DMS153 (cell line): ENCODE measurements around the gene DNAJC3.
"Not testable (repeated sequence)": the region's sequence is repeated elsewhere in the genome, so short reads cannot be mapped to it uniquely, and the experiment has no call there.

ENCODE experiments used
- DNase-seq: peaks from one replicate; lab custom pipeline; 2025; lab: John Stamatoyannopoulos, UW

Gene DNAJC3

GRCh38 chr13:95781940-95782339, 105.0 kb downstream of the DNAJC3 start:
- not testable (repeated sequence) for DNase-seq

DNA sequence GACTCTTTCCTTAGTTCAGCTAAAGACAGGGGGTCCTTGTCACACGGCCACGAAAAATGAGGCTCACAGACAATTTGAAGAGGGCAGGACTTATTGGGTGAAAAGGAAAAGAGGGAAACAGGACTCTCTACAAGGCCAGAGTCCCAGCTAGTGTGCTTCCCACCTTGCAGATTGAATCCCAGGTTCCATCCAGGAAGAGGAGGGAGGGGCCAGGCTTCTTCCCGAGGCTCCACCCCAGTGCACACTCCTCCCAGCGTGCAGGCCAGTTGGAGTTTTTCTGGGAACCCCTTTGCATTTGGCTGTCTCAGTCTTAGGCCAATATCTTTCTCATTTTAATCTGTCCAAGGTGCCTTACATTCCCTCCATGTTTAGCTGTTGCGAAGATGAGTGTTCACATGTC, 106.8 kb downstream of the DNAJC3 start:
- no peak for DNase-seq

GRCh38 chr13:95784161-95784899, 107.4 kb downstream of the DNAJC3 start:
- DNase-seq = no peak

DNA sequence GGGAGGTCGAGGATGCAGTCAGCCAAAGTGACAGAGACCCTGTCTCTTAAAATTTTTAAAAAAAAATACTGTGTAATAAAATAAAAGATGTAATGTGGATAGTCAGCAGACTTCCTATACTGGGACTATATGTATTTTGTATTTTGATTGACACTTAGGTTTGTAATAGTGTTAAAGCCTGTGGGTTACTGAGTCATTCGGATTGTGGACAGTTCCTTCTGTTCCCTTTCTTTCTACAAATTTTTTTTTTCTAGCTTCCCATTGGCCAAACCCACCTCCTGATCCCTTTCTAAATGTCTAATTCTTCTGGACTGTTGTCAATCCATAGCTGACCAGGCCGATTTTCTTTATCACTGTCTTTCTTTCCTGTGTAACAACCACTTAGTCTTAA, 108.0 kb downstream of the DNAJC3 start:
- DNase-seq = no peak

- DNase-seq = no peak
Observed at GRCh38 chr13:95787356-95788099, 110.6 kb downstream of the DNAJC3 start.

- no peak for DNase-seq
Observed at GRCh38 chr13:95788100-95788463, 111.1 kb downstream of the DNAJC3 start.

DNA sequence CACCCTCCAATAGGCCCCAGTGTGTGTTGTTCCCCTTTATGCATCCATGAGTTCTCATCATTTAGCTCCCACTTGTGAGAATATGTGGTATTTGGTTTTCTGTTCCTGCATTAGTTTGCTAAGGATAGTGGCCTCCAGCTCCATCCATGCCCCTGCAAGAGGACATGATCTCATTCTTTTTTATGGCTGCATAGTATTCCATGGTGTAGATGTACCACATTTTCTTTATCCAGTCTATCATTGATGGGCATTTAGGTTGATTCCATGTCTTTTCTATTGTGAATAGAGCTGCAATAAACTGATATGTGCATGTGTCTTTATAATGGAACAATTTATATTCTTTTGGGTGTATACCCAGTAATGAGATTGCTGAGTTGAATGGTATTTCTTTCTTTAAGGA, 112.4 kb downstream of the DNAJC3 start:
- DNase-seq = not testable (repeated sequence)

GRCh38 chr13:95791084-95791722, 114.3 kb downstream of the DNAJC3 start:
- no peak for DNase-seq

GRCh38 chr13:95793018-95793555, 116.1 kb downstream of the DNAJC3 start:
- no peak for DNase-seq

DNA sequence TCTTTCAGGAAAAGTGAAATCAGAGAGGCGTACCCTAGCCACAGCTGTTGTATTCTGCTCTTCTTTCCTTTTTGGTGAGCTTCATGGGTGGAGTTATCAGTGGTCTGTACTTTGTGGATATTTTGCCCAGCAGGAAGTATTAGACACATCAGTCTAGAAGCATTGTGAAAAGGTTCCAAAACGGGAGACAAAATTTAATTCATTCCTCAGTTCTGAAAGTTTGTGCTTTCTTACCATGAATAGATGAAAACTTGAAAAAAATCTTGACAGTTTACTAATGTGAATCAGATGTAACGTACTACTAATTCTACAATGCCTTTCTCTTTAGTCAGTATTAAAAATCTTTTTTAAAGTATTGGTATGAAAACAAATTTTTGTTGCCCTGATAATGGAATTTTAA, 116.8 kb downstream of the DNAJC3 start:
- no peak for DNase-seq

GRCh38 chr13:95797016-95797415, 120.1 kb downstream of the DNAJC3 start:
- DNase-seq = no peak

GRCh38 chr13:95800436-95800835, 123.5 kb downstream of the DNAJC3 start:
- DNase-seq = no peak

GRCh38 chr13:95801825-95802224, 124.9 kb downstream of the DNAJC3 start:
- no peak for DNase-seq

DNA sequence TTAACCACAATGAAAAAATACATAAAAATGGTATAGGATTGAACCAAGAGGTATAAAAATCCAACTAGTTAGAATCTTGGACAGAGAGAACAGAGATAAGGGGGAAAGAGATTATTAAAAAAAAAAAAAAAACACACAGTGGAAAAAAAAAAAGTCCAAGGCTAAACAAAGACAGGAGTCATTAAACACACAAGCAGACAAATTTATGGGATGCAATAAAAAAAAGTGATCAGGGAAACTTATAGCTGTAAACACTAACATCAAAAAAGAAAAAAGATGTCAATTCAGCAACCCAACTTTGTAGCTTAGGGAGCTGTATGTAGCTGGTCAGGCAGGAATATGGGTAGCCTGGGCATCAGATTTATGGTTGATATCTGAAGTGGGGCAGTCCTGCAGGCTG, 129.0 kb downstream of the DNAJC3 start:
- no peak for DNase-seq

- no peak for DNase-seq
Observed at GRCh38 chr13:95809429-95809828, 132.5 kb downstream of the DNAJC3 start.

- DNase-seq = no peak
Observed at GRCh38 chr13:95813139-95813538, 136.2 kb downstream of the DNAJC3 start.

- DNase-seq = no peak
Observed at GRCh38 chr13:95814495-95814894, 137.6 kb downstream of the DNAJC3 start.

GRCh38 chr13:95822303-95822702, 145.4 kb downstream of the DNAJC3 start:
- DNase-seq = no peak

DNA sequence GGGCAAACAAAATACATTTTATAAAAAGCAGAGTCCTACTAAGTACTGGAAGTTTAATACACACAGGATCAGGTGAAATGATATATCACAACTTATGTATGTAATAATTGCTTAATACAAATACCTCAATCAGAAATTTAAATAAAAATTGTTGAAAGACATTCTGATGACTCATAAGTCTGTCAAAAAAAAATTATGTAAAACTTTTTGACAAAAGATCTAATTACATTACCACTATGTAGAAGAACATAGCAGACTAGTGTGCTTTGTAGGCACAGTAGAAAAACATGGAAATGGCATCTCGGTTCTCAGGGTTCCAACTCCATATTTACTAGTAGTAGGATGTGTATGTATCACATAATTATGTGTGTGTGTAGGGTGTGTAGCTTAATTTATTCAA, 156.2 kb downstream of the DNAJC3 start:
- no peak for DNase-seq

DNA sequence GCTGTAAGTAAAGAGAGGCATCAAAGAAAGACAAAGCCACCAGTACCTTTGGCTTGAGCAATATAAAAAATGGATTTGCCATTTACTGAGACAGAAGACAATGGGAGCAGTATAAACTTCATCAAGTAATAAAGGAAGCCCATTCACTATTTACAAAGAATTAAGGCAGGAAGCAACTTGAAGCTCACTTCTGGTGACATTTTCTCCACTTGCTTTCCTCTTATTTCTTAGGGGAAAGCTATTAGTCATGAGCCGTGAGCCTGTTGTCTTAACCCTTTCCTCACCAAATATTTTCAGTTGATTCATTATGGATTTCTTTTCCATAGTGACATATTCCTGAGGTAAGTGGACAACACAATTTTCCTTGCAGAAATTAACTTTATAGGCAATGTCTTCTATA, 156.8 kb downstream of the DNAJC3 start:
- no peak for DNase-seq

DNA sequence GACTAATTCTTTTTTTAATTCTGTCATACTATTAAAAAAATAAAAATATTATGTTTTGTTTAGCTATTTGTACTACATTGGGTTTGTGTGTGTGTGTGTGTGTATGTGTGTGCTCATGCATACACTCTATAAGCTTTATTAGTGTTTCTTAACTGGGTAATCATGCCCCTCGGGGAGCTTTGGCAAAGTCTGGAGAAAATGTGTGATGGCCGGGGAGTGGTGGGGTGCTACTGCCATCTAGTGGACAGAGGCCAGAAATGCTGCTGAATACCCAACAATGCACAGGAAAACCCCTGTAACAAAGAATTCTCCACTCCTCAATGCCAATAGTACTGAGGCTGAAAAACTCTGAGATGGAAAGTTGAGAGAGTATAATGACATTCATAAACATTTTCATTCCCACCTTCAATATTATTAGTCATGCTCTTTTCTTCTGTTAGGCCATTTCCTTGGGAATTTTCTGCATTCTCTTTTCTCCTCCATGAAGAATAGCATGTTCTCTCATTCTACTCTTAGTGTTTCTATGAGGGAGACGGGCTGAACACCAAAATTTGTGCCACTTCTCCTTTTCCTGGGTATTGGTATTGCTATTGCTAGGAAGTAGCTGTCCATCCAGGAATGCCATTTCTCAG, 157.3 kb downstream of the DNAJC3 start:
- peak; percentile 11 for DNase-seq

DNA sequence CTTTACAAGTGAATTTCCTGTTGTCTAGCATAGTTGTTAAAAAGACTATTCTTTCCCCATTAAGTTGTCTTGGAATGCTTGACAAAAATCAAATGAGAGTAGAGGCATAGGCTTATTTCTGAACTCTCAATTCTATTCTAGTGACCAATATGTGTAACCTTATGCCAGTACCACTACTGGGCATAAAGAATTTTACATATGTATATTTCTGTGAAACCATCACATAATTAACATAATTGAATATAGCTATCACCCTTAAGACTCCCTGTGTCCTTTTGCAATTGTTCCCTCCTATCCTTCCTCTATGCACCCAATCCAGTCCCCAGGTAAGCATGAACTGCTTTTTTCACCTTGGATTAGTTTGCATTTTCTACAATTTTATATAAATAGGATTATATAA, 165.0 kb downstream of the DNAJC3 start:
- DNase-seq = no peak
